ENCODE data around the gene EVA1B.

DNA sequence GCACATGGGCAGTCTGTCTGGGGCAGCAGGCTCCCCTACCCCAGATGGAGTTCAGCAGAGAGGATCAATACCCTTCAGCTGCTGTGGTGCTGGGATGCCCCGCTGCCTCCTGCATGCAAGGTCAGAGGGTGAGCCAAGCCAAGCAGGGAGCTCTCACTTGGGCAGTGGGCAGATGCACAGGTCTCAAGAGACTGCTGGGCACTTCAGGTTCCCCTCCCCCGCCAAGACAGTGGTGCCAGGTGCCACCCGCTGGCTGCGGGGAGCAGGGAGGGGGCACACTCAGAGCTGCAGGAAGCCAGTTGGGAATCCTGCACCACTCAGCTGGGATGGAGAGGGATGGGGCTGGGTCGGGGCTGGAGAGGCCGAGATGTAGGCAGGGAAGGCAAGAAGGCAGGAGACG is 15.8 kb upstream of the EVA1B start:
- no peak for TF ChIP-seq CTCF (IDR thresholded peaks at IDR 0.05)
- TF ChIP-seq EZH2 (IDR thresholded peaks at IDR 0.05; ENCODE audit: borderline replicate concordance, insufficient read depth, low read depth, low read length, poor library complexity, severe bottlenecking): no peak

Measured in B cell (primary cell).